GM19240 (cell line): Measurements from ENCODE around the gene TRIP6.
A peak's percentile ranks its signal among the peaks of the same experiment; 100 is the strongest.

Experiments
- DNase-seq: peaks from one replicate; pipeline ENCODE4 v3.0.0; 2011; ENCODE audit warnings: low spot score; ENCODE audit not compliant: insufficient read length

TRIP6 gene

DNA sequence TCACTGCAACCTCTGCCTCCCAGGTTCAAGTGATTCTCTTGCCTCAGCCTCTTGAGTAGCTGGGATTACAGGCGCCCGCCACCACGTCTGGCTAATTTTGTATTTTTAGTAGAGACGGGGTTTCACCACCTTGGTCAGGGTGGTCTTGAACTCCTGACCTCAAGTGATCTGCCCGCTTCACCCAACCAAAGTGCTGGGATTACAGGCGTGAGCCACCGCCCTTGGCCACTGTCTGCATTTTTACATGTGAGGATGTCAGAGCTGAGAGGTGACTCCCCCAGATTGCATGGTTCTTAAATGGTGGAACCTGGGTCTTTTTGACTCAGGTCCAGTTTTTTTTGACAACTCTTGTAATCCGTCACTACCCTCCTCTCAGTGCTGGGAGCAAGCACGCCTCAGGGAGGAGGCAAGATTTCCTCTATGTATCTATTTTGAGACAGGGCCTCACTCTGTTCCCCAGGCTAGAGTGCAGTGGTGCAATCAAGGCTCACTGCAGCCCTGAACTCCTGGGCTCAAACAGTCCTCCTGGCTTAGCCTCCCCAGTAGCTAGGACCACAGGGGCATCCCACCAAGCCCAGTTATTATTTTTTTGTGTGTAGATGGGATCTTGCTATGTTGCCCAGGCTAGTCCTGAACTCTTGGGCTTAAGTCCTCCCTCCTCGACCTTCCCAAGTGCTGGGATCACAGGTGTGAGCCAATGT is 6.6 kb downstream of the TRIP6 start:
- DNase-seq = no peak

DNA sequence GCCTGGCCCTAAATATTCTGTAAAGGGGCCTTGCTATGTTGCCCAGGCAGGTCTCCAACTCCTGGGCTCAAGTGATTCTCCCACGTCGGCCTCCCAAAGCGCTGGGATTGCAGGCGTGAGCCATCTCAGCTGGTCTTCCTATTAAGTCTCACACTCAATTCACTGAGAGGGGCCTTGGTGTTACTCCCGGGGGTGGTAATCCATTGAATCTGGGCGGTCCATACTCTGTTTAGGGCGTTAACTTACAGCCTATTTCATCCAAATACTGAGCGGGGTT is 7.1 kb downstream of the TRIP6 start:
- DNase-seq = no peak

- DNase-seq = peak; percentile 97
These were observed 7.6 kb downstream of the TRIP6 start, which contains the start of gene SRRT for GRCh38 chr7:100874577-100875355. Gene SRRT (plus strand): TSS chr7:100875103. CDS start chr7:100875591, 488 bp downstream.

- peak; percentile 55 for DNase-seq
These were observed 8.2 kb downstream of the TRIP6 start for GRCh38 chr7:100875356-100875751.

DNA sequence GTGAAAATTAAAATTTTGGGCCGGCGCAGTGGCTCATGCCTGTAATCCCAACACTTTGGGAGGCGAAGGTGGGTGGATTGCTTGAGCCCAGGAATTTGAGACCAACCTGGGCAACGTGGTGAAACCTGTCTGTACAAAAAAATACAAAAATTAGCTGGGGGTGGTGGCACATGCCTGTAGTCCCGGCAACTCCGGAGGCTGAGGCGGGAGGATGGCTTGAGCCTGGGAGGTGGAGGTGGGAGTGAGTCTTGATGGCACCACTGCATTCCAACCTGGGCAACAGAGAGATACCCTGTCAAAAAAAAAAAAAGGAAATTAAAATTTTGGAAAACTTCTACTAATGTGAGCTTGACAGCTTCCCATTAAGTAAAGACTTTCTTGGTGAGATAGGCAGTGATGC is 10.8 kb downstream of the TRIP6 start:
- DNase-seq = no peak

- DNase-seq = no peak
These were observed 11.5 kb downstream of the TRIP6 start for GRCh38 chr7:100878685-100879084.

DNA sequence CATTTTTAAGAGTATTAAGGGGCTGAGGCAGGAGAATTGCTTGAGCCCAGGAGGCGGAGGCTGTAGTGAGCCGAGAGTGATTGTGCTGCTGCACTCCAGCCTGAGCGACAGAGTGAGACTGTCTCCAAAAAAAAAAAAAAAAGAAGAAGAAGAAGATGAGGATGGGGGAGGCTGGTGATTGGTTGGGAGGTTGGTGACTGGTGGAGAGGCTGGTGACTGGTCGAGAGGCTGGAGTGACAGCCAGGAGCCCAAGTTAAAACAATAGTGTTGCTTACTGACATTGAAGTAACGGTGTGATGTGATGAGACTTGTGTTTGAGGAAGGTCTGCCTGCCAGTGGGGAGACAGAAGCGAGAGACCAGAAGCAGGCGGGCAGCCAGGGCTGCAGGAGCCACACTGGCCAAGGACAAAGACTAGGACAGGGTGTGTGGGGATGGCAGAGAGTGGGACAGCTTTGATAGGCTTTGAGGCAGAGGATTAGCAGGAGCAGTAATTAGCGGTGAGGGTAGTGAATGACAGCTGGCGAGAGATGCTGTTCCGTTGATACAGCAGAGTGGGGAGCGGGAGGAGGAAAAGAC is 12.6 kb downstream of the TRIP6 start:
- DNase-seq = no peak

DNA sequence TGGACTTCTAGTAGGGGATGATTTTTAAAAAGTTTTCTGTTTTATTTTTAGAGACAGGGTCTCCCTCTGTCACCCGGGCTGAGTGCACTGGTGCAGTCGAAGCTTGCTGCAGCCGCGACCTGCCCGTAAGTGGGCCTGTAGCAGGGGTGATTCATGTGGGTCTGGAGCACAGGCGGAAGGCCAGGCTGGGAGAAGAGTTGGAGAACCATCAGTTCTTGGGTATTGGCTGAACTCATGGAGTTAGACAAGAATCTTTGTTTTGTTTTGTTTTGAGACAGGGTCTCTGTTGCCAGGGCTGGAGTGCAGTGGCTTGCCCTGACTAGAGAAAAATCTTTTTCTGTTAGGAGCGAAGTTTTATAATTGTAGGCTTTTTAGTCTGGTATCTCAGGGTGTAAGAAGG is 13.5 kb downstream of the TRIP6 start:
- no peak for DNase-seq

- DNase-seq = no peak
These were observed 13.9 kb downstream of the TRIP6 start for GRCh38 chr7:100881136-100881535.

- no peak for DNase-seq
These were observed 15.0 kb downstream of the TRIP6 start for GRCh38 chr7:100882201-100882600.

- DNase-seq = no peak
These were observed 15.8 kb downstream of the TRIP6 start for GRCh38 chr7:100882785-100883526.

DNA sequence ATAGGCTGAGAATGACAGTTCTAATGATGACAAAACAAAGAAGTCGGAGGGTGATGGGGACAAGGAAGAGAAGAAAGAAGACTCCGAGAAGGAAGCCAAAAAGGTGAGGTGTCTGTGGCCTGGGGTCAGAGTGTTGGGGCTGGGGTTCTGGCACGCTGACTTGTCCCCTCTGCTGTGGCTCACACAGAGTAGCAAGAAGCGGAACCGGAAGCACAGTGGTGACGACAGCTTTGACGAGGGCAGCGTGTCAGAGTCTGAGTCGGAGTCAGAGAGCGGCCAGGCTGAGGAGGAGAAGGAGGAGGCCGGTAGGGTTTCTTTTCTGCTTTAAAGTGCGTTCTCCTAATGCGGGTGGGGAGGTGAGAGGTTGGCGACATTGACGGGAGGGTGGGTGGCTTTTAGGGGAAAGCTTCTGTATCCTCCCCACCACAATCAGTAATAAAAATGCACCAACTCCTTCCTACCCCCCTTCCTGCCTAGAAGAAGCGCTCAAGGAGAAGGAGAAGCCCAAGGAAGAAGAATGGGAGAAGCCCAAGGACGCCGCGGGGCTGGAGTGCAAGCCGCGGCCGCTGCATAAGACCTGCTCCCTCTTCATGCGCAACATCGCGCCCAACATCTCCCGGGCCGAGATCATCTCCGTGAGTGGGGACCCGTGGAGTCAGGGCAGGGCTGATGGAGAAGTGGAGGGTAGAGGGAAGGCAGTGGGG is 17.7 kb downstream of the TRIP6 start:
- no peak for DNase-seq

DNA sequence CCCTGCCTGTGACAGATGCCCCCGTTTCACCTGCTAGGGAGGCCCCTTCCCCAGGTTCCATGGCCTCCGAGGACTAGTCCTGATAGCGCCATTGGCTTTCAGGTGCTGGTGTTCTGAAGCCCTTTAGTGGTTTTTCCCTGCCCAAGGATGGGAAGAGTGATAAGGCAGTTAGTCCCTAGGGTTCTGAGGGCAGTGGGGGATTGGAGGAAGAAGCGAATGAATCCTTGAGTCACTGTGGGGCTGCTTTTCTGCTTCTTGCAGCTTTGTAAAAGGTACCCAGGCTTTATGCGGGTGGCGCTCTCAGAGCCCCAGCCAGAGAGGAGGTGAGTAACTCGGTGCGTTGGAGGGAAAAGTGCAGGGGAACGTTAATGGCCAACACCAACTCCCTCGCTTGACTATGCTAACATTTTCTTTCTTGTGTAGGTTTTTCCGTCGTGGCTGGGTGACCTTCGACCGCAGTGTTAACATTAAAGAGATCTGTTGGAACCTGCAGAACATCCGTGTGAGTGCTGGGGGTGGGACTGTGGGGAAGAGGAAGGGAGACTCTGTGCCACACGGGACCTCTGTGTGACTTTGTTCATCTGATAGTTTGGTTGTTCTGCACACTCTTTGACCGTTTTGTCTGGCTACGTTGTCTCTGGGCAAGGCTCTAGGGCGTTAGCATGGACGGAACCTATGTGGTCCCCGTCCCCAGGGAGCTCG is 18.4 kb downstream of the TRIP6 start:
- no peak for DNase-seq

DNA sequence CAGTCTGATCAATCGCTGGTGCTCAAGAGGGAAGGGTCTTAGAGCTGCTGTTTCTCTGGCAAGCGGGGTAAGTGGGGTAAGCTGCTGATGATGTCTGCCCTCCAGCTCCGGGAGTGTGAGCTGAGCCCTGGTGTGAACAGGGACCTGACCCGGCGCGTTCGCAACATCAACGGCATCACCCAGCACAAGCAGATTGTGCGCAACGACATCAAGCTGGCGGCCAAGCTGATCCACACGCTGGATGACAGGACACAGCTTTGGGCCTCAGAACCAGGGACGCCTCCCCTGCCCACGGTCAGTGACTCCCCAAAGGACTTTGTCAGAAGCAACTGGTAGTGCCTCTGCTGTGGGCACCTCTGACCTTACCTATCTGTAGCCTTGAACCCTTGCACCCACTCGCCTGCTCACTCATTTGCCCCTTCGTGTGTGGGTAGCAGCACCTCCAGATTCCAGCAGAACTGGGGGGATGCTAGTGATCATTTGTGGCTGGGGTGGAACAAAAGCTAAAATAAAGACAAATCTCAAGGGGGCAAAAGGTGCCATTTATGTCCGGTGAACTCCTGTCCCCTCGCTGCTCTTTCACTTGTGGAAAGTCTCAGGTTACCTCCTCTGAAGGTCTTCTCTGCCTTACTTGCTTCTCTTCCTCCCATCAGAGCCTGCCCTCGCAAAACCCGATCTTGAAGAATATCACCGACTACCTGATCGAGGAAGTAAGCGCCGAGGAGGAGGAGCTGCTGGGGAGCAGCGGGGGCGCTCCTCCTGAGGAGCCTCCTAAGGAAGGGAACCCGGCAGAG is 19.2 kb downstream of the TRIP6 start:
- no peak for DNase-seq

DNA sequence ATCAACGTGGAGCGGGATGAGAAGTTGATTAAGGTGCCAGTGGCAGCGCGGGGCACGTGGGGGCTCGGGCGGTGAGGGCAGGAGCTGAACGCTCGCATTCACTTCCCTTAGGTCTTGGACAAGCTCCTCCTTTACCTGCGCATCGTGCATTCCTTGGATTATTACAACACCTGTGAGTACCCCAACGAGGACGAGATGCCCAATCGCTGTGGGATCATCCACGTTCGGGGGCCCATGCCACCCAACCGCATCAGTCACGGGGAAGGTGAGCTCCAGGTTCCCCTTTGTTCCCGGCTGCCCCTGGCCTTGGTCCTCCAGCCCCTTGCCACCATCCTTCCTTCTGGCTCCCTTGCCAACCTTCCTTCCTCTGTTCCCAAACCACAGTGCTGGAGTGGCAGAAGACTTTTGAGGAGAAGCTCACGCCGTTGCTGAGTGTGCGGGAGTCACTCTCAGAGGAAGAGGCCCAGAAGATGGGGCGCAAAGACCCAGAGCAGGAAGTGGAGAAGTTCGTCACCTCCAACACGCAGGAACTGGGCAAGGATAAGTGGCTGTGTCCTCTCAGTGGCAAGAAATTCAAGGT is 19.8 kb downstream of the TRIP6 start:
- no peak for DNase-seq

DNA sequence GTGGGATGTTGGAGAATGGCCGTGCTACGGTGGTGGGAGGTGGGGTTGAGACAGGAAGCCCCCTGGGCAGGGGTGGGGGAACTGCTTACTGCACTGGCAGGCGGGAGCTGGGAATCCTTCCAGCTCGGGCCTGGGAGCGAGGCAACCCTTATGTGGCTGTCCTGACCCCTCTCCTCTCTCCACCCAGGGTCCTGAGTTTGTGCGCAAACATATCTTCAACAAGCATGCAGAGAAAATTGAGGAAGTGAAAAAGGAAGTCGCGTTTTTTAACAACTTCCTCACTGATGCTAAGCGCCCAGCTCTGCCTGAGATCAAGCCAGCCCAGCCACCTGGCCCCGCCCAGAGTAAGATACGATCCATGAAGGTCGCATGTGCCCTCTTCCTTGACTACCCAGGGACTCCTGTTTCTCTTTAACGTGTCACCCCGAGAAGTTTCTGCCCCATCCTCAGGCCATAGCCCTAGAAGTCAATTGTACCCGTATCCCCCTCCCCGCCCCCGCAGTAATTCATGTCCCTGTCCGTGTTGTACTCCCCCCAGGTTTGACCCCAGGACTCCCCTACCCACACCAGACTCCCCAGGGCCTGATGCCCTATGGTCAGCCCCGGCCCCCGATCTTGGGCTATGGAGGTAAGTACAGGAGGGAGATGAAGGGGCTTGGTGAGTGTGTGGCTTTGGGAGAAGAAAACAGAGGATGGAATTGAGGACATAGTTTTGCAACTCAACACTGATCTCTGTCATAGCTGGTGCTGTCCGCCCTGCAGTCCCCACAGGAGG is 20.5 kb downstream of the TRIP6 start:
- DNase-seq = peak; percentile 83

- no peak for DNase-seq
These were observed 21.3 kb downstream of the TRIP6 start for GRCh38 chr7:100888291-100888987.
